ENCODE results near the gene CCDC15.
"Not testable (repeated sequence)": the region's sequence is repeated elsewhere in the genome, so short reads cannot be mapped to it uniquely, and the experiment has no call there.

CCDC15 gene

GRCh38 chr11:125001079-125001778 lies 47.2 kb downstream of the CCDC15 start:
- no peak overlapping the region for H3K4me3 ChIP-seq (ENCODE audit: low read length)
- TF ChIP-seq ZNF274 (IDR thresholded peaks at IDR 0.05; ENCODE audit: low read depth, low read length), result no peak

- no peak for TF ChIP-seq ZNF274 (IDR thresholded peaks at IDR 0.05; ENCODE audit: low read depth, low read length)
- H3K4me3 ChIP-seq (ENCODE audit: low read length), result no peak overlapping the region
Observed at GRCh38 chr11:125001849-125002248, 47.8 kb downstream of the CCDC15 start.

- TF ChIP-seq ZNF274 (IDR thresholded peaks at IDR 0.05; ENCODE audit: low read depth, low read length), result no peak
- no peak overlapping the region for H3K4me3 ChIP-seq (ENCODE audit: low read length)
Observed at GRCh38 chr11:125005491-125005890, 51.5 kb downstream of the CCDC15 start.

DNA sequence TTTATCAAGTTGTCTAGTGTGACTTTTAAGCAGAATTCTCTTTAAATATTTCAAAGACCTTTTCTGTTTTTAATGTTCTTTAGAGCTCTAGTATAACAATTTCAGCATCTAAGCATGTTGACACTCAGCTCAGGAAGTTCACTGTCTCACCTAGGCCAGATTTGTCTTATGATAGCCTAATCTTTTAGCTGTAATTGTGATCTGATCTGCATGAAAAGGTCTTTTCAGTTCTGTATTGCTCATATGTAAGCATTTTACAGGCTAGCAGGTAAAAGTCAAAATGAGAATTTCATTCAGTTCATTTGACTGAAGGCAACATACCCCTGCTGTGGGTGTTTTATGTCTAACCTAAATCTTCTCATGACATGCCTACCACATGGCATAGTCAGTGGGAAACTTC lies 62.4 kb downstream of the CCDC15 start:
- H3K4me3 ChIP-seq (ENCODE audit: low read length), result no peak overlapping the region
- no peak for TF ChIP-seq ZNF274 (IDR thresholded peaks at IDR 0.05; ENCODE audit: low read depth, low read length)

GRCh38 chr11:125020342-125020741 lies 66.3 kb downstream of the CCDC15 start:
- TF ChIP-seq ZNF274 (IDR thresholded peaks at IDR 0.05; ENCODE audit: low read depth, low read length), result no peak

GRCh38 chr11:125022551-125022950 lies 68.5 kb downstream of the CCDC15 start:
- no peak for TF ChIP-seq ZNF274 (IDR thresholded peaks at IDR 0.05; ENCODE audit: low read depth, low read length)

More at GRCh38 chr11:125020342-125020741, 66.3 kb downstream of the CCDC15 start:
- no peak overlapping the region for H3K4me3 ChIP-seq (ENCODE audit: low read length)

DNA sequence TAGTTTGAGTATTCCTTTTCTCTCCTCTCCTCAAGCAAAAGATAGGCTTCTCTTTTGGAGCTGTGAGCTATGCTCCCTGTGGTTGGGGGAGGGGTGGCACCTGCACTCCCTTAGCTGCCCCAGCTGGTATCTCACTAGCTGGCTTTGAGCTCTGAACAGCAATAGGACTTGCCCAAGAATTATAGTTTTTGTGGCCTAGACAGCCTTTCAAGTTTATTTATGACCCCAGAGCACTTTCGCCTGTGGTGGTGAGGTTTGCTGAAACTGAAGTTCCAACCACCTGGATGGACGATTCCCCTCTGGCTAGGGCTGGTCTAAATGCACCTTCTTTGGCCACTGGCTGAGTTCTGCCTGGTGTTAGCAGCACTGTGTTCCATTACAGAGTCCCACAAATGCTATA lies 72.0 kb downstream of the CCDC15 start:
- no peak overlapping the region for H3K4me3 ChIP-seq (ENCODE audit: low read length)
- TF ChIP-seq ZNF274 (IDR thresholded peaks at IDR 0.05; ENCODE audit: low read depth, low read length), result no peak

More at GRCh38 chr11:125022551-125022950, 68.5 kb downstream of the CCDC15 start:
- H3K4me3 ChIP-seq (ENCODE audit: low read length), result no peak overlapping the region

DNA sequence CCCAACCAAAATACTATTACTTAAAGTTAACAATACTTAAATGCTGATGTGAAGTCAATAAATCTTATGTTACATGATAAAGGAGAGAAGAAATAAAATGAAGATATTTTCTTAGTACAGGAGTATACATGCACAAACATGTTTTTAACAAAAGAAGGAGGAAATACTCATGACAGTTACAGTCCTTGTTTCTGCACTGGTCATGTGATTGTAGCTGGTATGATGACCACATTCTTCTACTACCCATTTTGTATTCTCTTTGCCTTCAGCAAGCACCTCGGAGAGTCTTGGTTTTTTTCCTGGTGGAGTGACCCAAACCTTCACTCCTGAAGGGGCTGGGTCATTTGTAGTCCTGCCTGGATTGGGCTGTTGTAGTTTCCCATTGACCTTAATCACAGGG lies 75.4 kb downstream of the CCDC15 start:
- H3K4me3 ChIP-seq (ENCODE audit: low read length), result not testable (repeated sequence)

GRCh38 chr11:125036933-125037332 lies 82.9 kb downstream of the CCDC15 start:
- TF ChIP-seq ZNF274 (IDR thresholded peaks at IDR 0.05; ENCODE audit: low read depth, low read length), result no peak
- no peak overlapping the region for H3K4me3 ChIP-seq (ENCODE audit: low read length)

DNA sequence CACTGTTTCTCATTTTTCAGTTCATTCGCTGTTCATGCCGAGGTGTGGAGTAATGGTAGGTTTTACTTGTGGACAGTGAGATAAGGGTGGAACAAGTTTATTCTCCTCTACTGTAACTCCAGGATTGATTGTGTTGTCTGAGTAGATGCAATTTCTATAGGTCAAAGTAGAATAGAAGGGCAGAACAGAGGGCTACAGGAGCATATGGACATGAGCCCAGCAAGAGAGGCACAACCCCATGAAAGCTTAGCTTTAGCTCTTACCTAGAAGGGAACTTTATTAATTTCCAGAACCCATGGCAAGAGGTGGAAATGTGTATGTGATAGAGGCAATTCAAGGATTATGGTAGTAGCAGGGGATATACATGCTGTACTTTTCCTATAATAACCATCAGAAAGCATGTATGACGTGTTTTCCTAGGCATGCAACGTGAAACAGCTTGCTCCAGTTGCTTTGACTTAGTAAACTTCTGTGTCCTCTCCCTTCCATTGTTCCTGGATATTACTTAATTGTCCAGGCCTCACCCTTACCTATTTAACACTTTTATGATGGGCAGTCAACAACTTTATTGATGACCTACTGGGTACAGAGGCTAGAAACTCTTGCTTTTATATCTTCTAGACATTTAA lies 95.3 kb downstream of the CCDC15 start:
- no peak overlapping the region for H3K4me3 ChIP-seq (ENCODE audit: low read length)

GRCh38 chr11:125052047-125052446 lies 98.0 kb downstream of the CCDC15 start:
- no peak overlapping the region for H3K4me3 ChIP-seq (ENCODE audit: low read length)
- TF ChIP-seq ZNF274 (IDR thresholded peaks at IDR 0.05; ENCODE audit: low read depth, low read length), result no peak

More for the DNA sequence above, 95.3 kb downstream of the CCDC15 start:
- no peak for TF ChIP-seq ZNF274 (IDR thresholded peaks at IDR 0.05; ENCODE audit: low read depth, low read length)

GRCh38 chr11:125053167-125053566 lies 99.2 kb downstream of the CCDC15 start:
- no peak for TF ChIP-seq ZNF274 (IDR thresholded peaks at IDR 0.05; ENCODE audit: low read depth, low read length)
- no peak overlapping the region for H3K4me3 ChIP-seq (ENCODE audit: low read length)

DNA sequence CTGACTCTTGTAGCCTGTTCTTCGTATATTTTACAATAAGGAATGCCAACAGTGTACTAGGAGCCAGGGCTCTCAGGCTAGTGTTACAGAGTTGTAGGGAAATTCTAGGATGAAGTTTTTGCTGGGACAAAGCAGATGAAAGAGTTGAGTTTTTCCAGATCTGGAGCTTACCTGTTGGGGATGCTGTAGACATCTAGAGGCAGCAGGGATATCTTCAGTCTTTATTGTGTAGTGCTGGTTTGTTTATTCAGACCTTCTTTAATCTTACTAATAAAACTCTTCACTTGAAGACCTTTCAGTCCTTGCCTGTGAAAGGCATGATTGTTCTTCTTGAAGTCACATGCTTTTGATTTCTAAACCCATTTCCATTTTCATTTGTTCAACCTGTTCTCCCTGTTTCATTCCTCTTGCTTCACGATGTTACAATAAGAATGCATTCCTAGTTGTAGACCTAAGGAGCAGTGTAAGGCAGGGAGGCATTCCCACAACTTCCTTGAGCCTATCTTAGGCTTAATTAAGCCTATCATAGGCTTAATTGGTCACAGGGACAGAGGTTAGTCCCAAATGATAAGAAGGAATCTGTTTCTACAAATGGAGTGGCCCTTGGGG lies 101.2 kb downstream of the CCDC15 start:
- TF ChIP-seq ZNF274 (IDR thresholded peaks at IDR 0.05; ENCODE audit: low read depth, low read length), result no peak
- no peak overlapping the region for H3K4me3 ChIP-seq (ENCODE audit: low read length)

DNA sequence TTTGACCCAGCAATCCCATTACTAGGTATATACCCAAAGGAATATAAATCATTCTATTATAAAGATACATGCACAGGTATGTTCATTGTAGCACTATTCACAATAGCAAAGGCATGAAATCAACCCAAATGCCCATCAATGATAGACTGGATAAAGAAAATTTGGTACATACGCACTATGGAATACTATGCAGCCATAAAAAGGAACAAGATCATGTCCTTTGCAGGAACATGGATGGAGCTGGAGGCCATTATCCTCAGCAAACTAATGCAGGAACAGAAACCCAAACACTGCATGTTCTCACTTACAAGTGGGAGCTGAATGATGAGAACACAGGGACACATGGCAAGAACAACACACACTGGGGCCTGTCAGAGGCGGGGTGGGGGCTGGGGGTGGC lies 102.1 kb downstream of the CCDC15 start:
- not testable (repeated sequence) for H3K4me3 ChIP-seq (ENCODE audit: low read length)
